ENCODE results near the gene UBAC2. TPM values are rescaled to one million over a fixed set of nuclear protein-coding genes. Genes with fewer than 3 reads are reported as not detected.

UBAC2 gene
- total RNA-seq, 1 donor from 2014 or later: 70.8 TPM

DNA sequence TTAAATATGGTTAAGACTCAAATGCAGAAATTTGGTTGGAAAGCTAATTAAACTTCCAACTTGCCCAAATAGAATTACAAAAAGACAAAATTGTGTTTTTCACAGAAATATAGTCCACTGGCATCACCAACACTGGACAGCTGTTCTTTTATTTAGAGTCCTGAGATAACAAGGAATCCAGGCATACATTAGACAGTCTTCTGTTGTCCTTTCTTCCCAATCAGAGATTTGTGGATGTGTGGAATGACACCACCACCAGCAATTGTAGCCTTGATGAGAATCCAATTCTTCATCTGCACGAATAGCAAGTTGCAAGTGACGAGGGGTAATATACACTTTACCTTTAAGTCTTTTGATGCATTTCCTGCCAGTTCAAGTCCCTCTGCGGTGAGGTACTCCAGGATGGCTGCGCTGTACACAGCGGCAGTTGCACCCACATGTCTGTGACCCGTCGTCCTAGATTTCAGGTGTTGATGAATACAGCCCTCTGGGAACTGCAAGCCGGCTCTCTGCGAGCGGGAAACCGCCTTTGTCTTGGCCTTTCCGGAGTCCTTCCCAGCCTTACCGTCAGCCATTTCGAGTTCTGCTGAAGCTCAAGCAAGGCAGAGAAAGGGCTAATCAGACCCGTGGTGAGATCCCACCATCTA is 14.7 kb downstream of the UBAC2 start:
- H3K27ac Mint-ChIP-seq (ENCODE audit: unreplicated experiment): no peak overlapping the region
- H3K4me1 Mint-ChIP-seq (ENCODE audit: low read depth): peaks cover 14% of the 10 kb centered on the region
- TF ChIP-seq, protein P1, sequence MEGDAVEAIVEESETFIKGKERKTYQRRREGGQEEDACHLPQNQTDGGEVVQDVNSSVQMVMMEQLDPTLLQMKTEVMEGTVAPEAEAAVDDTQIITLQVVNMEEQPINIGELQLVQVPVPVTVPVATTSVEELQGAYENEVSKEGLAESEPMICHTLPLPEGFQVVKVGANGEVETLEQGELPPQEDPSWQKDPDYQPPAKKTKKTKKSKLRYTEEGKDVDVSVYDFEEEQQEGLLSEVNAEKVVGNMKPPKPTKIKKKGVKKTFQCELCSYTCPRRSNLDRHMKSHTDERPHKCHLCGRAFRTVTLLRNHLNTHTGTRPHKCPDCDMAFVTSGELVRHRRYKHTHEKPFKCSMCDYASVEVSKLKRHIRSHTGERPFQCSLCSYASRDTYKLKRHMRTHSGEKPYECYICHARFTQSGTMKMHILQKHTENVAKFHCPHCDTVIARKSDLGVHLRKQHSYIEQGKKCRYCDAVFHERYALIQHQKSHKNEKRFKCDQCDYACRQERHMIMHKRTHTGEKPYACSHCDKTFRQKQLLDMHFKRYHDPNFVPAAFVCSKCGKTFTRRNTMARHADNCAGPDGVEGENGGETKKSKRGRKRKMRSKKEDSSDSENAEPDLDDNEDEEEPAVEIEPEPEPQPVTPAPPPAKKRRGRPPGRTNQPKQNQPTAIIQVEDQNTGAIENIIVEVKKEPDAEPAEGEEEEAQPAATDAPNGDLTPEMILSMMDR (IDR thresholded peaks at IDR 0.05): no peak
- no peak for DNase-seq (ENCODE audit: low spot score)
- H3K4me3 Mint-ChIP-seq (ENCODE audit: unreplicated experiment): no peak overlapping the region
- no peaks in the 10 kb centered on the region for H3K27me3 Mint-ChIP-seq (ENCODE audit: low read depth)
- H3K9me3 Mint-ChIP-seq (ENCODE audit: low read depth): no peaks in the 10 kb centered on the region
- H3K36me3 Mint-ChIP-seq (ENCODE audit: low read depth): peaks cover 3% of the 10 kb centered on the region

DNA sequence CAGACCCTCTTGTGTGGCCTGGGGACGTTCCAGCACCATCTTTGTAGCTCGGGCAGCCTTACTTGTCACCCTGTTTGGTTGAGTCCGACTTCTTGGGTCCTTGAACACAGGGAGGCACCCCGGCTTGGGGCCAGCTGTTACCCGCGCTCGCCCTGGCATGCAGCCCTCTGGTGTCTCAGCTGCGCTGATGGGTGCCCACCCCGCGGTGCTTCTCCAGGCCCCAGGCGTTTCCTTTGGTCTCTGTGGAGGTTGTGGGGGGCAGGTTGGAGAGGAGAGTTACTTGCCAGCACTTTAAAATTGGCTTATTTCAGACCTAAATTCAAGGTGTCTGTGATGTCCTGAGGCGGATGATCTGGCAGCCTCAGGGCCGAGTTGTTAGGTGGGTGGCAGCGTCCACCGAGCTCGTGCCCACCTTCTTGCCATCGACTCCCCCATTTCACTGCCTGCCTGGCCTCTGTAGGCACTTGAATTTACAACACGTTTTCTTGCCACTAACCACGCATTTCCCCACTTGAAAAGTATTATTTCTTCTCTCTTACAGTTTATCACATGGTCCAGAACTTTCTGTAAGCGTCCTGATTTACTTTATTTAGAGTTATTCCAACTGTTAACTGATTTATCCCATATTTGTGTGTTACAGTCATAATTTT is 16.9 kb downstream of the UBAC2 start:
- H3K4me3 Mint-ChIP-seq (ENCODE audit: unreplicated experiment): no peak overlapping the region
- peaks cover 17% of the 10 kb centered on the region for H3K4me1 Mint-ChIP-seq (ENCODE audit: low read depth)
- no peaks in the 10 kb centered on the region for H3K9me3 Mint-ChIP-seq (ENCODE audit: low read depth)
- no peak for DNase-seq (ENCODE audit: low spot score)
- peaks cover 7% of the 10 kb centered on the region for H3K36me3 Mint-ChIP-seq (ENCODE audit: low read depth)
- no peaks in the 10 kb centered on the region for H3K27me3 Mint-ChIP-seq (ENCODE audit: low read depth)
- H3K27ac Mint-ChIP-seq (ENCODE audit: unreplicated experiment): peak overlapping the region; percentile 51
- TF ChIP-seq, protein P1 (IDR thresholded peaks at IDR 0.05): no peak

DNA sequence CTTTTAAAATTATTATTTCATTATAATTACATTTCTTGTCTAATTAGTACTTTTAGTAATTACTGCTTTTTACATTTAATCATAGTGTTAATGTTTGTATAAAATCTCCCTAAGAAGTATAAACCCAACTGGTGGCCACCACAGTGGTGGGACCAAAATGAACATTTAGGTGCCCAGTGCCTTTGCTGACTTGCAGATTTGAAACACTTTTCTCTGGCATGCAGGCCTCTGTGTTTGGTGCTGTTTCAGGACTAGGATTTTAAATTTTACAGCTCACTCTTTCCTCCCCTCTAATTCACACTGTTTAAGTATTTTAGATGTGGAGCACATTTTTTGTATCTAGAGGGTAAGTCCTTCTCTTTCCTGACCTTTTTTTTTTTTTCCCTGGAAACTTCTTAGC is 17.5 kb downstream of the UBAC2 start:
- Mint-ChIP-seq H3K27me3 (ENCODE audit: low read depth) (no peaks in the 10 kb centered on the region), H3K36me3 (ENCODE audit: low read depth) (peaks cover 7% of the 10 kb centered on the region), H3K9me3 (ENCODE audit: low read depth) (peaks cover 2% of the 10 kb centered on the region), H3K4me1 (ENCODE audit: low read depth) (peaks cover 17% of the 10 kb centered on the region), H3K4me3 (ENCODE audit: unreplicated experiment) (no peak overlapping the region), H3K27ac (ENCODE audit: unreplicated experiment) (peak overlapping the region; percentile 67)
- TF ChIP-seq, protein P1 (IDR thresholded peaks at IDR 0.05): no peak
- no peak for DNase-seq (ENCODE audit: low spot score)

DNA sequence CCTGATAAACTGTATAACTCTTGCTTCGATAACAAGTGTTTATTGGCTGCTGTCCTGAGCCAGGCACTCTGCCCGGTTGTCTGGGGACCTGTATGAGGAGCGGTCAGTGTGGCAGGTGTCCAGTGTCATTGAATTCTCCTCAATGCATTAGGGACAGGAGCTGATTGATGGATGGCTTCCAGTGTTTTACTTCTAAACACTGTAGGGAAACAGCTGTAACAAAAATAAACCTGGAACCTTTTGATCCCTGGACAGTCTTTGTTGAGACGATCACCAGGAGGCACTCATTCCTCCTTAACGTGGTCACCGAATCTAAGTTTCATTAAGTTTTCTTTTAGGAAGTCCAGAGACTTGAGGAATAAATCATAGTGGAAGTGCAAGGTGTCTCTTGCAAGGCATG is 17.9 kb downstream of the UBAC2 start:
- DNase-seq (ENCODE audit: low spot score): no peak
- TF ChIP-seq, protein P1 (IDR thresholded peaks at IDR 0.05): no peak
- no peaks in the 10 kb centered on the region for H3K27me3 Mint-ChIP-seq (ENCODE audit: low read depth)
- peaks cover 5% of the 10 kb centered on the region for H3K9me3 Mint-ChIP-seq (ENCODE audit: low read depth)
- H3K4me1 Mint-ChIP-seq (ENCODE audit: low read depth): peaks cover 17% of the 10 kb centered on the region
- peaks cover 7% of the 10 kb centered on the region for H3K36me3 Mint-ChIP-seq (ENCODE audit: low read depth)
- peak overlapping the region; percentile 67 for H3K27ac Mint-ChIP-seq (ENCODE audit: unreplicated experiment)
- H3K4me3 Mint-ChIP-seq (ENCODE audit: unreplicated experiment): no peak overlapping the region

DNA sequence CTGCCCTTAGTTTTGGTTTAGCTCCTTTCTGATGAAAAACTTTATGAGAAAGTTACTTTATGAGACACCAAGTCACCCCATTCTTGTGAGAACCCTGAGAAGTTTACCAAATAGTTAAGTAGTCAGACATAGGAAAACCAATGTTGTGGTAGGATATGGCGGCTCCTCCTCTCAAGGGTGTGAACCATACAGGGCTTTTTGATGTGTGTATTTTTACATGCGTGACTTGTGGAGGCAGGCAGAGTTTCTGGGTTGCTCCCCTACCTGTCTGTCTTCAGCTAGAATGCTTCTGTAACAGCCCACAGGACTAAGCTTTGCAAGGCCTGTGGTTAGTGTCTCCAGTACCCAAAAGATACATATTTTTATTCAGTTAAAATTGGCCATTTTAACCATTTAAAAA is 18.3 kb downstream of the UBAC2 start:
- peaks cover 5% of the 10 kb centered on the region for H3K9me3 Mint-ChIP-seq (ENCODE audit: low read depth)
- TF ChIP-seq, protein P1 (IDR thresholded peaks at IDR 0.05): no peak
- peaks cover 7% of the 10 kb centered on the region for H3K36me3 Mint-ChIP-seq (ENCODE audit: low read depth)

More for the DNA sequence above, 18.3 kb downstream of the UBAC2 start:
- H3K4me1 Mint-ChIP-seq (ENCODE audit: low read depth): peaks cover 19% of the 10 kb centered on the region
- no peak overlapping the region for H3K4me3 Mint-ChIP-seq (ENCODE audit: unreplicated experiment)
- no peak for DNase-seq (ENCODE audit: low spot score)
- H3K27me3 Mint-ChIP-seq (ENCODE audit: low read depth): no peaks in the 10 kb centered on the region
- no peak overlapping the region for H3K27ac Mint-ChIP-seq (ENCODE audit: unreplicated experiment)
